KOPT-K1 (cell line): Measurements from ENCODE around the gene ATP8A2.
"Not testable (repeated sequence)": the region's sequence is repeated elsewhere in the genome, so short reads cannot be mapped to it uniquely, and the experiment has no call there.

Source experiments
- H3K27ac ChIP-seq: fragments of 200-600 bp; sonication (generic); 2 replicates; pipeline ENCODE4 v1.5.1; 2016; ENCODE audit warnings: antibody characterized with exemption, mild to moderate bottlenecking, low read depth, low read length; ENCODE audit not compliant: poor library complexity, severe bottlenecking
- H3K36me3 ChIP-seq: fragments of 200-600 bp; sonication (generic); 2 replicates; pipeline ENCODE4 v1.5.1; 2017; ENCODE audit warnings: antibody characterized with exemption, mild to moderate bottlenecking, low read length, moderate library complexity; ENCODE audit not compliant: insufficient read depth
- H3K9me3 ChIP-seq: fragments of 200-600 bp; sonication (generic); 2 replicates; pipeline ENCODE4 v1.5.1; 2017; ENCODE audit warnings: antibody characterized with exemption, low read length, mild to moderate bottlenecking; ENCODE audit not compliant: insufficient read depth, poor library complexity, severe bottlenecking

The ATP8A2 gene

GRCh38 chr13:25778808-25779305 is 407.1 kb downstream of the ATP8A2 start:
- no peak overlapping the region for H3K27ac ChIP-seq
- H3K36me3 ChIP-seq: no peaks in the 10 kb centered on the region
- H3K9me3 ChIP-seq: no peaks in the 10 kb centered on the region

- Histone ChIP-seq H3K36me3 (no peaks in the 10 kb centered on the region), H3K27ac (no peak overlapping the region), H3K9me3 (no peaks in the 10 kb centered on the region)
Measured at GRCh38 chr13:25783076-25783475, 411.3 kb downstream of the ATP8A2 start.

DNA sequence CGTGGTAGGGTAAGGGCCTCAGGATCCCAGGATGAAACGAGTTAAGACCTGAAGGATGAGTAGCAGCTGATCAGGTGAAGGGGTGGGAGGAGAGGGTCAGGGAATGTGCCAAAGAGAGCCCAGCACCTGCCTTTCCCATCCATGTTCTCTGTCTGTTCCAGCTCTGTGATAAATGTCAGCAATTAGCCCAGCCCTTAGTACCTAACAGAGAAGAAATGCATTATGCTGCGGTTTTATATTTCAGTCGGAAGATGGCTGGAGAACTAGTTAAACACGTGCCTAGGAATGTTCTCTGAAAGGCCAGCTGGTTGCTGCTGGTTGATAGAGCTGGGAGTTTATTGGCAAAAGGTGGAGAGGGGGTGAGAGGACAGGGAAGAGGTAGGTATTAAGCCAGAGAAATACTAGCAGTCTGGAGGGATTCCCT is 411.8 kb downstream of the ATP8A2 start:
- Histone ChIP-seq H3K36me3 (no peaks in the 10 kb centered on the region), H3K9me3 (no peaks in the 10 kb centered on the region)

GRCh38 chr13:25784119-25784518 is 412.3 kb downstream of the ATP8A2 start:
- Histone ChIP-seq H3K9me3 (no peaks in the 10 kb centered on the region), H3K36me3 (no peaks in the 10 kb centered on the region), H3K27ac (no peak overlapping the region)

More for the DNA sequence above, 411.8 kb downstream of the ATP8A2 start:
- H3K27ac ChIP-seq: no peak overlapping the region

- H3K9me3 ChIP-seq, H3K27ac ChIP-seq, H3K36me3 ChIP-seq: not testable (repeated sequence)
Measured at GRCh38 chr13:25790137-25790536, 418.4 kb downstream of the ATP8A2 start.

GRCh38 chr13:25795277-25795676 is 423.5 kb downstream of the ATP8A2 start:
- H3K9me3 ChIP-seq: no peaks in the 10 kb centered on the region
- H3K27ac ChIP-seq: no peak overlapping the region
- H3K36me3 ChIP-seq: no peaks in the 10 kb centered on the region

- Histone ChIP-seq H3K27ac (no peak overlapping the region), H3K36me3 (no peaks in the 10 kb centered on the region), H3K9me3 (no peaks in the 10 kb centered on the region)
Measured at GRCh38 chr13:25796474-25796873, 424.7 kb downstream of the ATP8A2 start.

- H3K27ac ChIP-seq: no peak overlapping the region
- H3K9me3 ChIP-seq: no peaks in the 10 kb centered on the region
- H3K36me3 ChIP-seq: no peaks in the 10 kb centered on the region
Measured at GRCh38 chr13:25798998-25799397, 427.2 kb downstream of the ATP8A2 start.

GRCh38 chr13:25800523-25800922 is 428.7 kb downstream of the ATP8A2 start:
- no peak overlapping the region for H3K27ac ChIP-seq
- peaks cover 6% of the 10 kb centered on the region for H3K9me3 ChIP-seq
- no peaks in the 10 kb centered on the region for H3K36me3 ChIP-seq

DNA sequence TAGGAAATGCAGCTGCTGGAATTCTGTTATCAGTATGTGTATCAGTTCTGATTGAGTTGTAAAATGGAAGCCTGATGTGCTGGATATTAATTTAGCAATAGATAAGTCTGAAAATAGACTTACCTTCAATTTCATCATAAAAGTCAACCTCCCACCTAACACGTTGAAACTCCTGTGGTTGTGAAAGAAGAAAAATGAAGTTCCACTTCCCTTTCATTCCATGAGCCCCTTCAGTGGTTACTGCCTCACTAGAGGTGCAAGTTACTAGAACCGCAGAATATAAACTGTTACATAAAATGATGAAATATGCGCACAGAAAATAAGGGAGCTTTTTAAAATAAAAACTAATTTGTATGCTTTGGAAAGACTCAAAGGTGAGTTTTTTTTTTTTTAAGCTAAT is 430.8 kb downstream of the ATP8A2 start:
- Histone ChIP-seq H3K9me3 (peaks cover 26% of the 10 kb centered on the region), H3K27ac (no peak overlapping the region), H3K36me3 (no peaks in the 10 kb centered on the region)

DNA sequence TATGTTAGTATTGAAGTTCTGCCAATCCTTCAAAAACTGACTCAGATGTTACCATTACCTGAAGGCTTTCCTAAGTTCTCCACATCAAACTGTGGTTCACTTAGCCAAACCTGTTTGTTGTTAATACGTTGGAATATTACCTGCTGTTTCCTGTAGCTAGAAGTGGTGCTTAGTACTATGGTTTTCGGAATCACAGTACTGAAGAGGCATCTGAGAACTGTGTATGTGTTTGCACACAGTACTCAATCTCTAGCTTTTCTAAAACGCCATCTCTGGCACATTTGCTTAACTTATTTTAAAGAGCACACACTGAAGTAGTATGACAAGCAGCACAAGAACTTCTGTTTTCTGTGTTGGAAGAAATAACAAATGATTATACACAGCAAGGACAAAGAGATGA is 431.9 kb downstream of the ATP8A2 start:
- Histone ChIP-seq H3K27ac (no peak overlapping the region), H3K9me3 (peaks cover 31% of the 10 kb centered on the region)

DNA sequence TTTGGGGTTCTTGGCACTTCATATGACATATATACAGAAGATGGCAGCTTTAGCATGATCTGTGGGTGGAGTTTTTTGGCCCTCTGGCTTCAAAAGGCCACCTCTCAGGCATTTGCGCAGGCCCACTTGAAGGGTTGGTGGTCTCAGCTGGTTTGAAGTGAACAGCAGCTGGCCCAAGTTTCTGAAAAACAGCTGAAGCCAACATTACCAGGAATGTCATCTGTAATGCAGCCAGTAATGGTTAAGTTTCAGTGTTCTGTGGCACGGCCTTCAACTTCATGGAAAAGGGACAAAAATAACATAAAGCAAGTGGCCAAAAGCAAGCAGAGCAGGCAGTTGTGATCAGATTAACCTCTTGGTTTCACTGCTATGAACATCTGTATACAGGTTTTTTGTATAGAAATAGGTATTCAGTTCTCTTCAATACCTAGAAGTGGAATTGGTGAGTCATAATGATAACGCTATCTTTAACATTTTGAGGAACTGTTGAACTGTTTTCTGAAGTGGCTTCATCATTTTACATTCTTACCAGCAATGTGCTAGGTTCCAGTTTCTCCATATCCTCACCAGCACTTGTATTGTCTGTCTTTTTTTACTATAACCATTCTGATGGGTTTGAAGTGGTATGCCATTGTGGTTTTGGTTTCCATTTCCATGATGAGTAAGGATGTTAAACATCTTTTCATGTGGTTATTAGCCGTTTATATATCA is 434.6 kb downstream of the ATP8A2 start:
- Histone ChIP-seq H3K27ac (no peak overlapping the region), H3K36me3 (no peaks in the 10 kb centered on the region), H3K9me3 (peaks cover 44% of the 10 kb centered on the region)

More for the DNA sequence above, 431.9 kb downstream of the ATP8A2 start:
- H3K36me3 ChIP-seq: no peaks in the 10 kb centered on the region

- H3K27ac ChIP-seq: no peak overlapping the region
- H3K36me3 ChIP-seq: no peaks in the 10 kb centered on the region
- peaks cover 54% of the 10 kb centered on the region for H3K9me3 ChIP-seq
Measured at GRCh38 chr13:25807562-25807961, 435.8 kb downstream of the ATP8A2 start.

- H3K27ac ChIP-seq: no peak overlapping the region
- peaks cover 39% of the 10 kb centered on the region for H3K9me3 ChIP-seq
- no peaks in the 10 kb centered on the region for H3K36me3 ChIP-seq
Measured at GRCh38 chr13:25811506-25811905, 439.7 kb downstream of the ATP8A2 start.

DNA sequence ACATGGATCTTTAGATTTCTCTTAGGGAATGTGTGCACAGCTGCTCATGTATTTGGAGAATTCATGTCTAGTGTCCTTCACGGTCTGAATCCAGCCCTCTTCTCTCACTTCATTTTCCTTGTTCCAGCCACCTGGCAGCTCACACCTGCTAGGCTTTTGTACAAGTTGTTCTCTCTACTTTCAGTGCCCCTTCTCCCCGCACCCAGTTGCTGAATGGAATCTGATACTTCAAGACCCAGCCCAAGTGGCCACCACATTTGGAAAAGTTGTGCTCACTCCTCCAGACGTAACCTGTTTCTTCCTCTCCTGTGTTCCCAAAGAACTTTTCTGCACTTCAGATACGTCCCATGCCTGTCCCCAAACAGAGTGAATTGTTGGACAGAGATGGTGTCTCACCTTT is 444.5 kb downstream of the ATP8A2 start:
- H3K27ac ChIP-seq: no peak overlapping the region
- H3K36me3 ChIP-seq: no peaks in the 10 kb centered on the region
- peaks cover 12% of the 10 kb centered on the region for H3K9me3 ChIP-seq

DNA sequence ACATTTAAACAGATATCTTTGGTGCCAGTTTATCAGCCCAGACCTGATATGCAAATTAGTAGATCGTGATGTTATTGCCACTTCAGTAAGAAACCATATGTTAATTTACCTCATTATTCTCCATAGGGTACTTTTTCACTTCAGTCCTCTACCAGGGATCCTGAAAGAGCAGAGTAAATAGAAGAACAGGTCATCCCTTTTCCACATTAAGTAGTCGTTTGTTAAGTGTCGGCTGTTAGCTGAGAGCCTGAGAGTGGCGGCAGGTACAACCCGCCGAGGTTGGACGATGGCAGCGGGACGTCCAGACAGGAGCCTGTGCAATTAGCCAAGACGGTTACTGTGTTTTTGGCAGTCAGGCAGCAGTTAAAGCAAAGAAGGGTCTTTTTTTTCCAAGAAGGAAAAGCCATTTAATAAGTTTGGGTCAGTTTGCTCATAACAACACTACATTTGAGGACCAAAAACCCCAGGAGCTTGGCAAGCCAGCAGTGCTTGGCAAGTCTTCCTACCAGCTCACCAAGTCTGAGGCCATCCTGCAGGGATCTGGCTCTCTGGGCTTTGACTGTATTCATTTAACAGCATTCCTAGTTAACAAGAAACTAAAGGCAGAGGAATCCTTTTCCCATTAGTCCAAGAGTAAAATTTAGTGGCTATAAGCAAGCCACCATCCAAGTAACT is 448.2 kb downstream of the ATP8A2 start:
- H3K36me3 ChIP-seq: no peaks in the 10 kb centered on the region
- H3K9me3 ChIP-seq: no peaks in the 10 kb centered on the region
- H3K27ac ChIP-seq: no peak overlapping the region
